GM21737 (cell line): ENCODE data around the gene PTCHD1.

Experiments
- ATAC-seq: cut with Tn5 transposase; IDR thresholded peaks from one replicate; pipeline ENCODE4 v1.9.1; 2021; ENCODE audit warnings: mild to moderate bottlenecking, moderate library complexity; ENCODE audit not compliant: unreplicated experiment

The PTCHD1 gene

GRCh38 chrX:23334848-23335599 lies at the start of gene PTCHD1:
TSS of gene PTCHD1 (plus strand) at chrX:23334849. CDS start at chrX:23334876, 27 bp downstream.
- no peak for ATAC-seq

- no peak for ATAC-seq
Observed at GRCh38 chrX:23286731-23287130, 47.9 kb upstream of the PTCHD1 start.

- ATAC-seq: no peak
Observed at GRCh38 chrX:23287191-23287725, 47.4 kb upstream of the PTCHD1 start.

- no peak for ATAC-seq
Observed at GRCh38 chrX:23292354-23292987, 42.2 kb upstream of the PTCHD1 start.

GRCh38 chrX:23292988-23293651 lies 41.5 kb upstream of the PTCHD1 start:
- no peak for ATAC-seq

- ATAC-seq: no peak
Observed at GRCh38 chrX:23304881-23305280, 29.8 kb upstream of the PTCHD1 start.

- no peak for ATAC-seq
Observed at GRCh38 chrX:23311731-23312130, 22.9 kb upstream of the PTCHD1 start.

GRCh38 chrX:23312136-23312535 lies 22.5 kb upstream of the PTCHD1 start:
- no peak for ATAC-seq

- peak; percentile 60 for ATAC-seq
Observed at GRCh38 chrX:23317799-23318724, 16.6 kb upstream of the PTCHD1 start.

GRCh38 chrX:23327104-23327503 lies 7.5 kb upstream of the PTCHD1 start:
- ATAC-seq: no peak

- ATAC-seq: no peak
Observed at GRCh38 chrX:23331701-23332100, 2.9 kb upstream of the PTCHD1 start.

- no peak for ATAC-seq
Observed at GRCh38 chrX:23332101-23332887, 2.4 kb upstream of the PTCHD1 start.

GRCh38 chrX:23332888-23333821 lies 1.5 kb upstream of the PTCHD1 start:
- ATAC-seq: no peak

GRCh38 chrX:23333842-23334520 lies 668 bp upstream of the PTCHD1 start:
- ATAC-seq: no peak

- no peak for ATAC-seq
Observed at GRCh38 chrX:23334521-23334847, 165 bp upstream of the PTCHD1 start.

GRCh38 chrX:23338334-23338733 lies 3.7 kb downstream of the PTCHD1 start:
- ATAC-seq: no peak

- no peak for ATAC-seq
Observed at GRCh38 chrX:23341452-23341851, 6.8 kb downstream of the PTCHD1 start.

GRCh38 chrX:23344238-23344903 lies 9.7 kb downstream of the PTCHD1 start:
- ATAC-seq: no peak
